Activated CD4-positive, CD25-positive, alpha-beta regulatory T cell treated with anti-CD3 and anti-CD28 coated beads, Interleukin-2, amount 50 U/mL, for 72 hours (primary cell): ENCODE results near the gene AGAP1.

Experiments used
- DNase-seq: peaks from one replicate; pipeline ENCODE4 v3.0.0; 2021

Gene AGAP1

DNA sequence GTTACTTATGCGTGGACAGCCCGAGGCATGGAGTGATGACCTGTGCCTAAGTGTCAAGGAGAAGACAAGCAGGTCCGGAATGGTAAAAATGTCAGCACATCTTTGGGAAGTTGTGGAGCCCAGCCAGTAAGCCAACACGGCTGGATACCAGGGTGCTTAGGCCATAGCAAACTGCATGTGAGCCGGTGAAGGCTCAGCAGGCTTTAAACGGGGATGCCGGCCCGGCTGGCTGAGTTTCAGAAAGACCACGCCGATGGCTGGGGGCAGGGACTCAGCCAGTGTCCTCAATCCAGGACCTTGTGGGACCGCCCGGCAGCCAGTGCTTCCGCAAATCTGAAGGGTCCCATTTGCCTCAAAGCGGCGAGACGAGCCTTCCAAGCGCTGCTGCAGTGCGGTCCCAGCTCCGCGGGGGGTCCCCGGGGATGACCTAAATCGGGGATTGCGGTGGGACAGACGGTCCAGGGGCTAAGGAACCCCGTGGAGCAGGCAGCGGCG lies 946 bp upstream of the AGAP1 start:
- DNase-seq = no peak

DNA sequence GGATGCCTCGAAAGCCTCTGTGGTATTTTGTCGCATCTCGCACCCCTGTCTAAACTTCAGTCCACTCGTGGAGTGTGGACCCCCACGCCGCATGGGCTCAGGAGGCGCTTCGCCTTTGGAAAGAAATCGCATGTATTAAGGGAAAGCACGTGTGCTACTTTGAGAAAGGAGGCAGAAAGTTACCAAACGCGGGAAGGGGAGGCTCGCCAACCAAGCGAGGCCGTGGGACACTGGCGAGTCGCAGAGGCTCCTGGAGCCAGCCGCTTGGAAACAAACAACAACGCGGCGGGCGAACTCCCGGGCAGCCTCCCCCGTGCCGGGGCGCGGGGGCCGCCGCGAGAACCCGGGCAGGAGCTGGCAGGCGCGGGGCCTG lies 455 bp upstream of the AGAP1 start:
- no peak for DNase-seq

DNA sequence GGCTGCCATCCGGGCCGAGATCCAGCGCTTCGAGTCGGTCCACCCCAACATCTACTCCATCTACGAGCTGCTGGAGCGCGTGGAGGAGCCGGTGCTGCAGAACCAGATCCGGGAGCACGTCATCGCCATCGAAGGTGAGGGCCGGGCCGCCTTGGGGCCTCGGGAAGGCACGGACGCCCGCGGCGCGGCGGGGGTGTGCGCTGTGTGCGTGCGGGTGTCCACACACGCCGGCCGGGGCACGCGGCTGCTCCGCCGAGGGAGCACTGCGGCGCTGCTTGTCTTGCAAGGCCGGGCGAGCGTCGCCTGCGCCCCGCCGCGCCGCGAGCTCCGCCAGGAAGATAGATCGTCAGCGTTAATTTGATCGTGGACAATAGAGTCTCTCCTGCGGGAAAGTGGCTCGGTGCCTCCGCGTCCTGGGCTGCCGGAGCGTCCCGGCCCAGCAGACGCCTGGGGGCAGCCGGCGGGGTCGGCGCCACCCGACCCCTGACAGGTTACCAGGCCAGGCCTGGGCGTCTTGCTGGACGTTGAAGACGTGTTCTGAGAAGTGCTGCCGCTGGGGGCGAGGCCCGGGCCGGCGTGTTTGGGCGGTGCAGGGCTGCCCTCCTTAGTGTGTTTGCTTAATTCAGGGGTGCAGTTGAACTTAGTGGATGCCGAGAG lies 1.0 kb downstream of the AGAP1 start:
- DNase-seq = no peak

DNA sequence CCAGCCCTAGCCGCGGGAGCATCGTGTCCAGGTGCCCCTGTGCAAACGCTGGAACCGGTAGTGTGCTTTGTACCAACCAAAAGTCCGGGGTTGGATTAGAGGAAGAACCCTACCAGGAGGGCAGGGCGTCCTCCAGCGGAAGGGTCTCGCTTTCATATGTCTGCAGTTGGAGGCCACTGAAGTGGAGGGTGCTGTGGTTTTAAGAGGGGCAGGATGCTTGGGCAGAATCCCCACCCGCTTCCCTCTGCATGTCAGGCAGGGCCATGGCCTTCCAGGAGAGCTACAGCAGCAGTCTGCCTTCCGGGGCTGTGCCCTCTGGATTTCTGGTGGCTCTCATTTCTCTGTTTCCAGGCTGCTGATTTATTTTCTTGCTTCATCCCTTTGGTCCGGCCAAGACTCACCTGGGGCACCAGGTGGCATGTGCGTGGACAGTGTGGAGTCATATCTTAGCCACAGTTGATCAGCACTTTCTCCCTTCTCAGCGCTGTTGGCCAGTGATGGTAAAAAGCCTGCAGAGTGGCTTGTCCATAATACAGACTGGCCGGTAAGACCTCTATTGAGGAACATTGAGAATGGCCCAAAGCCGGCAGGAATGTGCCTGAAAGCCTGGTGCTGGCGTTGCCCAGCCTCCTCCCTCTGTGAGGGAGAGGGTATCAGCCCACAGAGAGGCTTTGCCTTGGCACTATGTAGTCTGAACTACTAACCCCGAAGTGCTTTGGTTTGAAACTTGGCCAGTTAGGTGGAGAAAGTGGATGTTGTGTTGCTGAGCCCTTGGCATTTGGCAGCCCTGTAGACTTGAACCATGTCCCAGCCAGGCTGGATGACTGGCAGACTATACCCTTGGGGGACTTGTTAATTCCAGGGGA lies 1.8 kb downstream of the AGAP1 start:
- no peak for DNase-seq

DNA sequence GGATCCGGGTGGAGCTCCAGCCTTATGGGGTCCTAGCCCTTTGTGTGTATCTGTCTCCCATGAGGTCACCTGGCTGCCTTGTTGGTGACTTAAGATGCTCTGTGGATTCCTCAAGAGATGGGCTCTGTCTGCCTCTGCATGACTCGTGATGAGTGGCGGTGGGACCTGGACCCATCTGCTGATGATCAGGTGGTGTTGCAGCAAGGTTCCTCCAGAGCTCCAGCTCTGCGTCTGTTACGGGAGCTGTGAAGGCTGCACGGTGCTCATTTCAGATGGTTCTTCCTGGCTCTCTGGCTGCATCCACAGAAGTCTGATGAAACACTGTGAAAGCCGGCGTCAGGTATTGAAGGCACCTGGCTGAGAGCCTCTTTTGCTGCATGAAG lies 2.4 kb downstream of the AGAP1 start:
- no peak for DNase-seq

DNA sequence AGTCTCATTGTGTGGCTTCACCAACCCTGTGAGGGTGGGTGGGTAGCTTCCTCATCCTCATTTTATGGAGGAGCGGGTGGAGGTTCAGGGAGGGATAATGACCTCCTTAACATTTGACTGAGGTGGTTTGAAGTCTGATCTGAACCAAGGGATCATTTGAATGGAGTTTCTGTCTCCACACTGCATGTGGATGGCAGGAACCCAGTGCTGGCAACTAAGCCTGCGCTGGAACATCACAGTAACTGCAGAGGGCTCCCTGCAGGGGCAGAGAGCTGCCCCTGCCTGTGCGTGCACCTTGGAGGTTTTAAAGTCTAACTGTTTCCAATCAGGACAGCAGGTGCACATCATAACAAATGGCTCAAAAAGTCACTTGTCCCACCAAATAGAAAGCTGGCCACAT lies 3.3 kb downstream of the AGAP1 start:
- DNase-seq = no peak

DNA sequence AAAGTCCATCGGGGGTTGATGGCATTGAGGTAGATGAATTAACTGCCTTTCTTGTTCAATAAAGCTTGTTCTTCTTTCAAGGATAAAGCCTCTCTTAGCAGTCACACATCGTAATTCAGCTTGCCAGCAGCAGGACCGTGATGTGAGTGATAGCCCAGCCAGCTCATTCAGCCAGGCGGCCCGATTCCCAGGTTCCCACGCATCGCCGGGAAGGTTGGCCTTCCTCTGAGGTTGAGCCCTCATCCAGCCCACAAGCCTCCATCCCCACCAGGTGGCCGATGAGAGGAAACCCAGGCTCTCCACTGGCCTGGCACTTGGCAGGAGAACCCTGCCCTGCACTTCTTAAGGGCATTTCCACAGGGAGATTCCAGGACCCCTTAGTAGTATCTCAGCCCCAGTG lies 4.7 kb downstream of the AGAP1 start:
- no peak for DNase-seq

DNA sequence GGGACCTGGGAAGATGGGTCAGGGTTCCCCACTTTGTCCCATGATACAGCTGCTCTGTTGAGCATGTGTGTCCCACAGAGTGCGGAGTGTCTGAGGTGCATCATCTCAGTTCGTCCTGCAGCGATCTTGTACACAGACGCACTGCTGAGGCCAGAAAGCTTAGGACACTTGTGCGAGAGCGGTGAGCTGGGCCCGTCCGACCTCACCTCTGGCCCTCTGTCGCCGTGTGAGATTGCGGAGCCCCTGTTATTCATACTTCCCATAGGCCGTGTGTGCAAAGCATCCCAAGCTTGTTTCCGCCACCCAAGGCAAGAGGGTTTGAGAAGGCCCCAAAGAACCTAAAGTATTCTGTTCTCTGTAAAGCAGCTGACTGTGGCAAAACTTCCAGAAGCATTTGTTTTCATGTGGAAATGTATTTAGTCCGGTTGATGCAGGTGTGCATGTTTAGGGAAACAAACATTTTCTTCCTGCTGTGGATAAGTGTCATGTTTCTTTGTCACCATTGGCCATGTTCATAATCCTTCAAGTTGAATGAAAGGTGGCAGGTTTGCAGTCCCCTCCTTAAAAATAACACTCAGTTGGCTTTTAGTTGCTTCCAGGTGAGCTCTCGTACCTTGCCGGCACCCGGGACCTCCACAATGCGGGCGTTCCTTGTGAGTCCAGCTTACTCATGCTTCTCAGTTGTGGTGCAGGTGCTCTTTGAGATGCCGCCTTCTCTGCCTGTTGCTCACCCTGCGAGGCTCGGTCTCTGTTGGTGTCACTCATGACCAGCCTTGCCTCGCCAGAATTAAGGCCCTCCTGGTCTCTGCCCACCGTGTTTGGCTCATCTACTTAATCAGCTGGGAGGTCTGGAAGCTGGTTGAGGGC lies 5.3 kb downstream of the AGAP1 start:
- no peak for DNase-seq

DNA sequence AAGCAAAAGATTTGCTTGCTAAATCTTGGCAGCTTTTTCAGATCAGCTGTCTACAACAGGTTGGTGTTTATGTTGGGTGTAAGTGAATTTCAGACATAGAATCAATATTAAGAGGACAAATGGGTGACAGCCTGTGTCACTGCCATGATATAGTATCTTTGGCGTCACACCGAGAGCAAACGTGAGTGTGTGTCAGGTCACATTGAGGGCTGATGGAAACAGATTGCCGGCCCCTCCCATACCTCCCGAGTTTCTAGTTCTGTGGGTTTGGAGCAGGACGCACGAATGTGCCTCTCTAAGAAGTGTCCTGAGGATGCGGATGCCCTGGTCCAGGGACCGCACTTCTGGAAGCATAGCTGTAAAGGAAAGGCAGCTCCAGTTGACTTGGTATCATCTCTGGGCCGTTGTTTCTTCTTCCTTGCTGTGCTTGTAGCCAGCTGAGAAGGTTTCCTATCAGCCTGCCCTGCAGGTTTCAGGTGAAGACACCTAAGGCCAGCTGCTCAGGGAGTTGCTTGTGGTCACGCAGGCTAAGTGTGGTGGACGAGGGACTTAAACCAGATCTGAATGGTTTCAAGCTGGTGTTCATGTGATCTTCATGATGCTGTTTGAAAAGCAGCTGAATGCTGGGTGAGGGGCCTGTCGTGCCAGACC lies 6.4 kb downstream of the AGAP1 start:
- DNase-seq = no peak

DNA sequence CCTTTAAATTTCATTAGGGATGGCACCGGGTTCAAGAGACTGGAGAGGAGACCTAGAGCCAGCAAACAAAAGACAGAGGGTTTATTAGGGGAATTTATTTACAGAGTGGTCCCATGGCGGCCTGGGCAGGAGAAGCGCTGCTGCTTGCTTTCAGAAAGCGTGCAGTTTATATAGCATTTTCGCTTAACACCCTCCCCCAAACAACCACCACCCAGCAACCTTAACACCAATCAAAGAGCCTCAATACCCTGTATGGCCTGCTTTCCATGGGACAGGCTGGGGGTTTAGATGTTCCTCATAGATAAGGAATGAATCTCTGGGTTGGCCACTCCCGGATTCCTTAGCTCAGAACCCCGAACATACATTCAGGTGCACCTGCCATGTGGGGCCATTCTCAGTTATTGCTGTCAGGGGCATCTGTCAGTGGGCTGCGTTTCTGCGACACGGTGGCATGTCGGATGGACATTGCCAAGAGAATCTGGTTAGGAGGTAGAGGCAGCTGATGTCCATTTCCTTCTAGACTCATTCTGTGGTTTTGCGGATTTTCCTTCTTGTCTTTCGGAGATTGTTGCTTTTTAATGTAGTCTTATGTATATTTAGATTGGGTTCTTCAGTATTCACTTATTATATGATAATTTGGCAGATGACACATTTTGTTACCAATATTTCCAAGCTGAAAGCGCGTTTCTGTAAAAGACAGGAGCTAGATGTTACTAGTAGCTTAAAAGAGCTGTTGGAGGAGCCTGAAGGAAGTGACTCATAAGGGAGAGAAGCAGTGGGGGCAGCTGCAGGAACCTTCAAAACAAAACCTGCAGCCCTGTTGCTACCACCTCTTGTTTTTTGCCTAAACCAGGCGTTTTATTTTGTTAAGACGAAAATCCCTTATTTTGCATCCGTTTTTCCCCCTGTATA lies 7.2 kb downstream of the AGAP1 start:
- DNase-seq = no peak

DNA sequence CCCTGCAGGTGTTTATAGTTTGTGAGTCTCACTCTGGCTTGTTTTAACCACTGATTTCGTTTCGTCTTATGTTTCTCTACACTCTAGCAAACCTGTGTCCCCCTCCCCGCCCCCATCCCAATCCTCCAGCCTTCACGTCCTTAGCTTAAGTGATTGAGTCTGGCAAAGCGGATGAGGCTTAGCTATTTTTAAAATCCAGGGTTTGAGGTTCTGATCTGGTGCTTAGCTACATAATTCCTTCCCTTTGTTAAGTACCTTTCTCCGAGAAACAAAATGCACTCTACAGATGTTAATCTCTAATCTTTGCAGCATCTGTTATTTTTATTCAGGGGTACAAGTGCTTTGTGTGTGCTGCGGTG lies 7.8 kb downstream of the AGAP1 start:
- DNase-seq = no peak

DNA sequence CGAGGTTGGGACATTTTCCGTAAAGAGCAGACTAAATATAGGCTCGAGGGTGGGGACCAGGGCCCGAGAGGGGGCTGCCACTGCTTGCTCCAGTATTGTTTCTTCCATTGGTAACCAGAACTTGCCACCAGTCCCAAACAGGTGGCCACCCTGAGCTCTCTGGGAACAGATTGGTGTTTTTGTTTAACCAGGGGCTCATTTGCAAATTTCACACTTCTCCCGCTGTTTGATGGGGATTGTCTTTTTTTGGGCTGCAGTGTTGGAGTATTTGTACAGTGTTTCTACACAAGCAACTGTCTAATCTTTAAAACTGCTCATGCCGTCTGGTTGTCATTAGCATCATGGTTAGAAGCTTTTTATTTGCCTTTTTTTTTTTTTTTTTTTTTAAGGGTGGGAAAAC lies 8.5 kb downstream of the AGAP1 start:
- no peak for DNase-seq

DNA sequence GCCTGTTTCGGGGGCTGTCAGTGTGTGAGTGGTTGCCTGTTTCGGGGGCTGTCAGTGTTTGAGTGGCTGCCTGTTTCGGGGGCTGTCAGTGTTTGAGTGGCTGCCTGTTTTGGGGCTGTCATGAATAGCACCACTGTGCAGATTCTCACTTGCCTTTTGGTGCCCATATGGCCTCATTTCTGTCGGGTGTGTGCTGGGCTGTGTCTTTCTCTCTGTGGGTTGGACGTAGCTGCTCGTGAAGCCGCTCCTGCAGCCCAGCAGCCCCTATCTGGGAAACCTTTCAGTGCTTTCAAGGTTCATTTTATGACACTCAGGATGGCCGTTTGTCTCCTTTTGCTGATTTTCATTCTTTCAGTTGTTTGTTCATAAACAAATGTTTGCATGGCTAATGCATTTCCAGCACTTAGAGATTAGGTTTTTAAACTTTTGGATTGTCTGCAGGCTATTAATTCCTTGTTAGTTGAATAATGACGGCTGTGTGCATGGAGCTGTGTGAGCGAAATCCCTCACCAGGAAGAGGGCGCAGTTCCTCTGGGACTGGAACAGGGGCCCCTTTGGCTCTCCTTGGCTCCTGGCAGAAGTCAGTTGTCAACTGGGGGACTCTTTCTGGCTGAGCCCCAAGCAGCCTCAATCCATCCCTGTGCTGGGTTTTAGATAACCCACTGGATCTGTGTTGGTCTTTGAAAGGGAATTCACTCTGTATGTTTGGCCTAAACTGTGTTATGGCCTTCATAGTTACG lies 10.8 kb downstream of the AGAP1 start:
- no peak for DNase-seq

DNA sequence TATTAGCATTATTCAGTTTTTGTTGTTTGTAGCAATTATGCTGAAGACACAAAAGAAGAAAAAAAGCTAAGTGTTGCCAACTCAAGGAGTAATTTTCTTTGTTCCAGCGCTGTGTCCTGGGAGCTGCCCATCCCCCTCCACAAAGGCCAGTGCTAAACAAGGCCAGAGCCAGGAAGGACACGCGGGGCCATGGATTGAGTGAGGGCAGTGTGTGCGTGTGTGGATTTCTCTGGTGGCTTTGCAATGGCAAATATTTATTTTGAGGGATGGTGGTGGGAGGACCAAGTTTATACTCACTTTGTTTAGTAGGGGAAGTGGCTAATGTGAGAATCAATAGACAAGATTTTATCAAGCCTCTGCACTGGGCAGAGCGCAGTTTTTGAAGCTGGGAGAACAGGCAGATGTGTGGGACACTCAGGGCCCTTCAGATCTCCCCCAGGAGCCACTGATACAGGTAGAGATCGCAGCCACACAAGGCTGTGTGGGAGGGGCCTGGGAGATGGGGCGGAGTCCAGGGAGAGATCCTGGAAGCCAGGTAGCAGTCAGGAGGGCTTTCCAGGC lies 11.4 kb downstream of the AGAP1 start:
- DNase-seq = no peak

DNA sequence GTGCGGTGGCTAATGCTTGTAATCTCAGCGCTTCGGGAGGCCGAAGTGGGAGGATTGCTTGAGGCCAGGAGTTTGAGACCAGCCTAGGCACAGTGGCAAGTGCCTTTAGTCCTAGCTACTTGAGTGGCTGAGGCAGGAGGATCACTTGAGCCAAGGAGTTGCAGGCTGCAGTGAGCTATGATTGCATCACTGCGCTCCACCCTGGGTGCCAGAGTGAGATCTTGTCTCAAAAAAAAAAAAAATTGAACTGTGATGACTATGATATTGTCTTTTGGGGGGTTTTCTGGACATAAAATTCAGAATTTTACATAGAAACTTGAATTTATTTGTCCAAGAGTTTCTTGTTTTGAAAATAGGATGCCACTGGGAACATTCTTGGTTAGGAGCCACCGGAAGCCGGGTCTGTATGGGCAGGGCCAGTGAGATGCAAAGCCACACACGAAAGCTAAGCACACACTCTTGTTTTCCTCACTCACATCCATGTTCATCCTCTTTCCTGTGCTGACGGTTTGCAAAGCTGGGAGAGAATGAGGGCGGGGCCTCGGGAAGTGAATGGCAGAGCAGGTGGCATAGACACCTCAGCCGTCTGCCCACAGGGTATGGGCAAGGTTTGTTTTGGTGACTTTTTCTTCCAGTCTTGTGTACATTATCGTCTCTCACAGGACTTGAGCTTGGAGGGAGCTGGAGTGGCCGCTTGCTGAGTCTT lies 12.6 kb downstream of the AGAP1 start:
- no peak for DNase-seq

DNA sequence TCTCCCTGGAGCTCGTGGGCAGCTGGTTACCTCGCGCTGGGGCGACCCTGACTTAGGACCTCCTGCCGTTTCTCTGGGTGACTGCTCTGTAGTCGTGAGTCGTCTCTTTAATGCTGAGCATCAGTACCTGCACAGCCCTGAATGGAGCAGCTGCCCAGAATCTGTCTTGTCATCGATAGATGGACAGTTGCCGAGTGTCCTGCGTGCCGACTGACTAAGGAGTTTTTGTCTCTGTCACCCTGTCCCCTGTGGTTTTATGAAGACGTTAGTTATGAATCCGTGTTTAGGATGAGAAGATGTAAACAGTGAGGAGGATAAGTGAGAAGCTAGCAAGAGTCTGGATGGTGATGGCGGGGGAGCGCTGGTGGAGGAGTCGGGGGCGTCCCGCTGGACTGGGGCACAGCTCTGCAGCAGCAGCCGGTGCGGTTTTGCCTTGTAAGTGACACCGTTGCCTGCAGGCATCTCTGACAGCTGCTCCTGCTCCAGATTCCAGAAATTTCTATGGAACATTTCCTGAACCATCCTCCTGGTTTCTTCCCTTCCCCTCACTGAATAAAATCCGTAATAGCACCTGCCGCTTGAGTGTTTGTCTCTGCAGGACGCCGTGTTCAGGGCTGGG lies 13.3 kb downstream of the AGAP1 start:
- no peak for DNase-seq

DNA sequence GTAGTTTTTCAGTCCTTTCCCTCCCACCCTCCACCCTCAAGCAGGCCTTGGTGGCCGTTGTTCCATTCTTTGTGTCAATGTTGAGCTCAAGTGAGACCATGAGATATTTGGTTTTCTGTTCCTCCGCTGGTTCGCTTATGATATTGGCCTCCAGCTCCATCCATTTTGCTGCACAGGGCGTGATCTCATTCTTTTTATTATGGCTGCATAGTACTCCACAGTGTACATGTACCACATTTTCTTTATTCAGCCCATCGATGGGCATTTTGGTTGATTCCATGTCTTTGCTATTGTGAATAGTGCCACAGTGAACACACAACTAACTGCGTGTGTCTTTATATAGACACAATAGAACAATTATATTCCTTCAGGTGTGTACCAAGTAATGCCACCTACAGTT lies 14.1 kb downstream of the AGAP1 start:
- no peak for DNase-seq

DNA sequence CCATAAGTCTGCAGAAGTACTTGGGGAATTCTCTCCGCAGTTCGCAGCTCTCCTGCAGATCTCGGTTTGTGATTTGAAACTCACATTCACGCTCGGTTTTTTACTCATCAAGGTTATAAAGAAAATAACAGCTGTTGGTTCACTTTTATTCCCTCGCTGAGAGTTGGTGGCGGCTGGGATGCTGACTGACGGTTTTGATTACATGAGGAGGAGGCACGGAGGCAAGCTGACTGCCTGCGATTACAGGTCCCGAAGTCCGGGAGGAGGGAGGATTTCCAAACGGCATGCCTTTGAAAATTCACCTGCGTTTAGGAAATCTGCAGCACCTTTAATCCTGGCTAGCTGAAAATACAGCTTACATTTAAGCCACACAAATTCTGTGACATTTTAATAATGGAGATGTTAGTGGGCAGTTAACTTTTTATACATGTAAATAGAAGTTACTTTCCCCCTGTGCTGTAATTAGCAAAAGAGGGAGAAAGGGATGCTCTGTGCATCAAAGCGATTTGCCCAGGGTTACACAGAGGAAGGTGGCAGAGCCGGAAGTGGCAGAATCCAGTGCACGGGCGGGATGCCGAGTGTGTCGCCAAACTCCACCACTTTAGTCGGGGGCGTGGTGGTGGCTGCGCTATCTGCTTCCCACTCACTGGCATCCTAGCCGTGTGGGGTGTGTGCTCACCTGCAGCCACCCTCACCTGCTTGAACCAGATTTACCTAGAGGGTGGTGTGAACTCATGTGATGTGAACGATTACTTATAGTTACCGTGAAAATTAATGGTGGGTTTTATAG lies 14.7 kb downstream of the AGAP1 start:
- DNase-seq = no peak

DNA sequence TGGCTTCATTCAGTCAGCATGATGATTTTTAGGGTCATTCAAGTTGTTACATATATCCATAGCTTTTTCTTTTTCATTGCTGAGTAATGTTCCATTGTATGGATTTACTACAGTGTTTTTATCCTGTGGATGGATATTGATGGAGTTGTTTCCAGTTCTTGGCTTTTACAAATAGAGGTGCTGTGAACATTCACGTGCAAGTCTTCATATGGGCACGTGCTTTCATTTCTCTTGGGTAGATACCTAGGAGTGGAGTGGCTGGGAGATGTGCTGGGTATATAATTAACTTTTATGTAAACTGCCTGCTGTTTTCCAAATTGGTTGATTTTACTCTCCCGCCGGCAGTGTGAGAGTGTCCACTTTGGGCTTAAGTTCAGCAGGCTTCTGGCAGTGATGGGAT lies 16.5 kb downstream of the AGAP1 start:
- no peak for DNase-seq
